GOT3 (cell line): ENCODE measurements around the gene ZXDC.

Source experiments
- DNase-seq: peaks from one replicate; lab custom pipeline; 2025; ENCODE audit warnings: mixed read lengths; lab: John Stamatoyannopoulos, UW

ZXDC gene

GRCh38 chr3:126394179-126394976 lies 81.3 kb downstream of the ZXDC start, which contains the start of gene CFAP100:
Gene CFAP100 (plus strand): TSS chr3:126394909. CDS start chr3:126396001, 1,092 bp downstream.
- no peak for DNase-seq

- DNase-seq, result no peak
These were observed 82.1 kb downstream of the ZXDC start for GRCh38 chr3:126393563-126393962.

DNA sequence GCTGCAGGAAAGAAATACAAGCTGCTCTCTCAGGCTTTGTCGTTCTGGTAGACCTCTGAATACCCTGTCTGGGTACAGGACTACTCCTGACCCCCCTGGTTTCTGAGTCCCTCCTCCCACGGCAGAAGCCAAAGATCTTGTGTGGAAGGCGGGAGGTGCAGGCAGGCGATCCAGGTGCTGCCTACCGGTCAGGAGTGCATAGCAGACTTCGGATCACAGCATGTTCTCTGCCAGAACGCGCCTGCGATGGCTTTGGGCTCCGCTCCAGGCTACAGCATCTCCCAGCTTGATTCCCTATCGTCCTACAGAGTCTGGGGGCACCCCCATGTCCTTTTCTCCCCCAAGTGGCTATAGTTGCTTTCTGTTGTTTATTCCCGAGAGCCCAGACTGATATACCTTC lies 83.4 kb downstream of the ZXDC start:
- DNase-seq, result no peak

DNA sequence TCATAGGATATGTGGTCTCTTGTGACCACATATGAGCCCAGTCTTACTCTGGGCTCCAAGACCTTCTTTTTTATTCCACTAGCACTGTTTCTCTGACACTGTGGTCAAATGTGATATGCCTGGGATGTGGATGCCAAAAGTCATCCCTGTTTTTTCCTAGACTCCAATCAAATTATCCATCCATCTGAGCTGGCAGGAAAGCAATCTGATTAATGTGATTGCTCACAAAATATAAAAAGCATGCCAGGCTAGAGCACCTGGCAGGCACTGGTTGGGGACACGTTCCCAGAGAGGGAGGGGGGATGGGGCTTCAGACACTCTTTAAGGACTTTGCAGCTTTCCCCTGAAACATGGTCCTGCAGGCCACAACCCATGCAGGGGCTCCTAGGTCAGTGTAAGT lies 84.1 kb downstream of the ZXDC start:
- DNase-seq, result no peak

DNA sequence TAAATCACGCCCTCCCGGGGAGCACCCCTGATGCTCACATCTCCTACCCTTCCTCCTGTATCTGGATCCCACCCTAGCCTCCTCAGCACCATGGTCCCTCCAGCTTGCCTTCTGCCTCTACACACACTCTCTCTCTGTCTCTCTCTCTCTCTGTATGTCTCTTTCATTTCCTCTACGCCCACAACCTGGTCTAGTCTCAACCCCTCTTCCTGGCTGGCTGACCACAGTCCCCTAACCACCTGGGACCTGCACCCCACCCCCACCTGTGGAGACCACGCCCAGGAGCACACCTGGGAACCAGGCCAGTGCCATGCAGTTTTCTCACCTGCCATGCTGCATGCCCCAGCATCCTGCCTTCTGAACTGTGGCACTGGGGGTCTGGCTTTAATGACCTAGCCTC lies 84.9 kb downstream of the ZXDC start:
- no peak for DNase-seq

- DNase-seq, result no peak
These were observed 85.5 kb downstream of the ZXDC start for GRCh38 chr3:126390201-126390600.

DNA sequence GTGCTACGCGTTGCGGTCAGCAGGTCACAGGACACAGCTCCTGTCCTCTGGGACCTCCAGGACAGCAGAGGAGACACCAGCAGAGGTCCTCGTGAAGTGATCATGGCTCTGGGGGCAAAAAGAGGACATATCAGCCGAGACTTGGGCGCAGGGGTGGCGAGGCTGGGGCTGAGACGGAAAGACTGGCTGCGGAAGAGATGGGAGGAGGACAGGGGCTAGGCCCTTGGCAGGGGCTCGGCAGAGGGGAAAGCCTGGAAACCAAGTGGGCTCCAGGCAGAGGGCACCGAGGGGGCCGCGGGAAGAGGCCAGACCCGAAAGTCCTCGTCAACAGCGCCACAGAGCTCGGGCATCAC lies 85.9 kb downstream of the ZXDC start:
- DNase-seq, result no peak

DNA sequence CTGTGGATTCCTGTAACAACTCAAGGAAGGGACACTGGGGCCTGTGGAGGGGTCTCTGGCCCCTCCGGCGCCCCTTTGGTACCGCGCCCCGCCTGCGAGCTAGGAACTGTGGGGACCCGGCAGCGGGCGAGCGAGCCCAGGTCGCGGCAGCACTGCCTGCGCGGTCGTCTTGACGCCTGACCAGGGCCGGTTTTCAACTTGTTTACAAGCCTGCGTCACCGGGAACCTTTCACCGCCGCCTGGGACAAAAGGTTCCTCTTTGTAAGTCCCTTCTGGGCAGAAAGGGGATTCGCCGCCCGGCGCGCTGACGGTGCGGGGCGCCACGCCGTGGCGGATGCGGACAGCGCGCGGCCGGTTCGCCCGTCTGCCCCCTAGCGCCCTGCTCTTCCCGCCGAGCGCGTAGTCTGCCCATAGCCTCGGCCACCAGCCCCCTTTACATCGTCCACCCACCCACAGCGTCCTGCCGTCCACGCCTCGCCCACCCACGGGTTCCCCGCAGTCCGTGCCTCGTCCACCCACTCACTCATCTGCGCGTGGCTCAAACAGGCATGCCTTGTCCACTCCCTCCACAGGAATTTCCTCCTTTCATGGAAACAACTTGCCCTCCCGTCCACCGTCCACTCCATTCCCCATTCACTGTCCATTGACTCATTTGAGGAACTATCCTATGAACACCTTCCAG lies 86.4 kb downstream of the ZXDC start:
- DNase-seq, result peak; percentile 27
